NCI-H1048 (cell line): Measurements from ENCODE around the gene HHIP.

Source experiments
- DNase-seq: peaks from one replicate; lab custom pipeline; 2025; lab: John Stamatoyannopoulos, UW

HHIP gene

GRCh38 chr4:144705601-144706590 is 59.9 kb downstream of the HHIP start:
- DNase-seq = no peak

- no peak for DNase-seq
These were observed 63.2 kb downstream of the HHIP start for GRCh38 chr4:144709159-144709558.

GRCh38 chr4:144709793-144710525 is 64.0 kb downstream of the HHIP start:
- DNase-seq = no peak

GRCh38 chr4:144710526-144710912 is 64.6 kb downstream of the HHIP start:
- DNase-seq = no peak

GRCh38 chr4:144711700-144712456 is 65.9 kb downstream of the HHIP start:
- DNase-seq = no peak

- no peak for DNase-seq
These were observed 66.8 kb downstream of the HHIP start for GRCh38 chr4:144712775-144713174.

- DNase-seq = no peak
These were observed 68.2 kb downstream of the HHIP start for GRCh38 chr4:144714166-144714565.

- no peak for DNase-seq
These were observed 69.3 kb downstream of the HHIP start for GRCh38 chr4:144715230-144715629.

- no peak for DNase-seq
These were observed 70.8 kb downstream of the HHIP start for GRCh38 chr4:144716778-144717177.

- no peak for DNase-seq
These were observed 73.1 kb downstream of the HHIP start for GRCh38 chr4:144718958-144719512.

GRCh38 chr4:144720491-144720890 is 74.5 kb downstream of the HHIP start:
- no peak for DNase-seq

GRCh38 chr4:144721994-144722393 is 76.0 kb downstream of the HHIP start:
- no peak for DNase-seq

- no peak for DNase-seq
These were observed 77.5 kb downstream of the HHIP start for GRCh38 chr4:144723471-144723870.

- DNase-seq = no peak
These were observed 83.2 kb downstream of the HHIP start for GRCh38 chr4:144729175-144729574.

- DNase-seq = no peak
These were observed 86.8 kb downstream of the HHIP start for GRCh38 chr4:144732584-144733428.

- no peak for DNase-seq
These were observed 87.6 kb downstream of the HHIP start for GRCh38 chr4:144733566-144733965.

GRCh38 chr4:144734522-144734921 is 88.6 kb downstream of the HHIP start:
- DNase-seq = no peak

- no peak for DNase-seq
These were observed 92.7 kb downstream of the HHIP start for GRCh38 chr4:144738649-144739048.

GRCh38 chr4:144739511-144740033 is 93.6 kb downstream of the HHIP start:
- no peak for DNase-seq

GRCh38 chr4:144740316-144740715 is 94.4 kb downstream of the HHIP start:
- no peak for DNase-seq
